Testis (tissue), 2 donors: Measurements from ENCODE around the gene STAG1.

Experiments
- CTCF ChIP-seq, 3 experiments: fragments of 450-650 bp in 2 of 3; fragments of 200-600 bp in 1 of 3; sonication (generic) in 1 of 3; IDR thresholded peaks; one replicate each; pipeline ENCODE4 v1.5.1; 2016 to 2019; ENCODE audit warnings: antibody characterized with exemption in 3 of 3, mild to moderate bottlenecking in 2 of 3, moderate library complexity in 1 of 3
- POLR2A ChIP-seq: fragments of 450-650 bp; IDR thresholded peaks from one replicate; pipeline ENCODE4 v1.6.1; 2017; ENCODE audit warnings: antibody characterized with exemption, mild to moderate bottlenecking, moderate library complexity

DNA sequence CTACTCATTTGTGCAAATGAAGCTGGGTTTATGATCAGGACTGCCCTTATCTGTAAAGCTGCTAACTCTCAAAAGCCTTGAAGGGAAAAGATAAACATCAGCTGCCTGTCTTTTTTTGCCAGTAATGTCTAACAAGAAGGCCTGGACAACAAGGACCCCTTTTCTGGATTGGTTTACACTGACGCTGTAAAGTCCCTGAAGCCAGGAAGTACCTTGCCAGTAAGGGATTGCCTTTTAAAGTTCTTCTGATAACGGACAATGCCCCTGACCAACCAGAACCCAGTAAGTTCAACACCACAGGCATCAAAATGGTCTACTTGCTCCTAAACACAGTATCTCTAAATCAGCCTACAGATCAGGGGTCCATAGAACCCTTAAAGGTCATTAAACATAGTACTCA is 324.0 kb downstream of the STAG1 start:
- no peak for TF ChIP-seq CTCF (IDR thresholded peaks at IDR 0.05)
- no peak for TF ChIP-seq POLR2A
